GM04503 (cell line): Measurements from ENCODE around the gene CAMSAP1.
"Not testable (repeated sequence)": the region's sequence is repeated elsewhere in the genome, so short reads cannot be mapped to it uniquely, and the experiment has no call there.

Source experiments
- DNase-seq: peaks from one replicate; pipeline ENCODE4 v3.0.0-alpha.2; 2012; ENCODE audit warnings: low read depth

The CAMSAP1 gene, protein sequence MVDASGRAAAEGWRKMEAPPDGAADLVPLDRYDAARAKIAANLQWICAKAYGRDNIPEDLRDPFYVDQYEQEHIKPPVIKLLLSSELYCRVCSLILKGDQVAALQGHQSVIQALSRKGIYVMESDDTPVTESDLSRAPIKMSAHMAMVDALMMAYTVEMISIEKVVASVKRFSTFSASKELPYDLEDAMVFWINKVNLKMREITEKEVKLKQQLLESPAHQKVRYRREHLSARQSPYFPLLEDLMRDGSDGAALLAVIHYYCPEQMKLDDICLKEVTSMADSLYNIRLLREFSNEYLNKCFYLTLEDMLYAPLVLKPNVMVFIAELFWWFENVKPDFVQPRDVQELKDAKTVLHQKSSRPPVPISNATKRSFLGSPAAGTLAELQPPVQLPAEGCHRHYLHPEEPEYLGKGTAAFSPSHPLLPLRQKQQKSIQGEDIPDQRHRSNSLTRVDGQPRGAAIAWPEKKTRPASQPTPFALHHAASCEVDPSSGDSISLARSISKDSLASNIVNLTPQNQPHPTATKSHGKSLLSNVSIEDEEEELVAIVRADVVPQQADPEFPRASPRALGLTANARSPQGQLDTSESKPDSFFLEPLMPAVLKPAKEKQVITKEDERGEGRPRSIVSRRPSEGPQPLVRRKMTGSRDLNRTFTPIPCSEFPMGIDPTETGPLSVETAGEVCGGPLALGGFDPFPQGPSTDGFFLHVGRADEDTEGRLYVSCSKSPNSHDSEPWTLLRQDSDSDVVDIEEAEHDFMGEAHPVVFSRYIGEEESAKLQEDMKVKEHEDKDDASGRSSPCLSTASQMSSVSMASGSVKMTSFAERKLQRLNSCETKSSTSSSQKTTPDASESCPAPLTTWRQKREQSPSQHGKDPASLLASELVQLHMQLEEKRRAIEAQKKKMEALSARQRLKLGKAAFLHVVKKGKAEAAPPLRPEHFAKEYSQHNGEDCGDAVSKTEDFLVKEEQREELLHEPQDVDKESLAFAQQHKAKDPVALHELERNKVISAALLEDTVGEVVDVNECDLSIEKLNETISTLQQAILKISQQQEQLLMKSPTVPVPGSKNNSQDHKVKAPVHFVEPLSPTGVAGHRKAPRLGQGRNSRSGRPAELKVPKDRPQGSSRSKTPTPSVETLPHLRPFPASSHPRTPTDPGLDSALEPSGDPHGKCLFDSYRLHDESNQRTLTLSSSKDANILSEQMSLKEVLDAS (N-terminal part only)

DNA sequence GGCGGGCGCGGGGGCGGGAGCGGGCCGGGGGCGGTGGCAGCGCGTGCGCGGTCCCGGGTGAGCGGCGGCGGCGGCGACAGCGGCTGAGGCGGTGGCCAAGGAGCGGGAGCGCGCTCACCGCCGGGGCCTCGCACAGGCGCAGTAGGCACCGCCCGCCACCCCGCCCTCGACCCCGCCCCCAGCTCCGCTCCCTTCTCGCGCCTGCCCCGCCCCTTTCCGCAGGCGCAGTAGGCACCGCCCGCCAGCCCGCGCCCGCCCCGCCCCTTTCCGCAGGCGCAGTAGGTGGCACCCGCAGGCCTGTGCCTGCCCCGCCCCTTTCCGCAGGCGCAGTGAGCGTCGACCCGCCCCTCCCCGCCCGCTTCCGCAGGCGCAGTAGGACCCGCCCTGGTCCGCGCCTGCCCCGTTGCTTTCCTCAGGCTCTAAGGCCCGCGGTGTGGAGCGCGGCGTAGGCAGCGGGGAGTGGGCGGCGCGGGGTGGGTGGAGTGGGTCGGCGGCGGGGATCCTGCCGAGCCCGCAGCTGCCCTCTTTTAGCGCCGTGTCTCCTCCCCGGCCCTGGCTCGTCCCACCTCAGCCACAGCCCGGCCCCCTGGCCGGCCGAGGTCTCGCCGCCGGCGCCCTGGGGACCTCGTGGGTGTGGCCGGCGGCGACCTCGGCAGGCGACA is at the start of gene CAMSAP1:
Gene CAMSAP1 (minus strand): TSS at position 116 of the 662 bp plus-strand sequence. CDS start 387 bp downstream, outside the sequence.
- DNase-seq = peak; percentile 31

DNA sequence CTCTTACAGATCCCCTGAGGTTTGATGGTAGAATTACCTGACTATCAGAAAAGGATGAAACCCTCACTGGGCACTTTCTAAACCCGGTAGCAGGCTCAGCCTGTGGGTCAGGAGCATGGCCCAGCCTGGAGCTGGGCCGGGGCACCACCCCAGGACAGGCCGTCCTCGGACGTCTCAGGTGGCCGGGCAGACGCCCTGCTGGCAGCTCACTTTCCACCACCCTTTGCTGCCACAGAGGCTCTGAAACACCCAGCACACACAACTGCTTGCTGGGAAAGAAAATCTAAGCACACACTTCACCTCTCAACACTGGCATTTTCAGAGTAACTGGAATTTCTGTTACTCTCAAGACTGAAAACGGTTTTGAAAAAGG is 49.4 kb upstream of the CAMSAP1 start:
- DNase-seq = no peak

DNA sequence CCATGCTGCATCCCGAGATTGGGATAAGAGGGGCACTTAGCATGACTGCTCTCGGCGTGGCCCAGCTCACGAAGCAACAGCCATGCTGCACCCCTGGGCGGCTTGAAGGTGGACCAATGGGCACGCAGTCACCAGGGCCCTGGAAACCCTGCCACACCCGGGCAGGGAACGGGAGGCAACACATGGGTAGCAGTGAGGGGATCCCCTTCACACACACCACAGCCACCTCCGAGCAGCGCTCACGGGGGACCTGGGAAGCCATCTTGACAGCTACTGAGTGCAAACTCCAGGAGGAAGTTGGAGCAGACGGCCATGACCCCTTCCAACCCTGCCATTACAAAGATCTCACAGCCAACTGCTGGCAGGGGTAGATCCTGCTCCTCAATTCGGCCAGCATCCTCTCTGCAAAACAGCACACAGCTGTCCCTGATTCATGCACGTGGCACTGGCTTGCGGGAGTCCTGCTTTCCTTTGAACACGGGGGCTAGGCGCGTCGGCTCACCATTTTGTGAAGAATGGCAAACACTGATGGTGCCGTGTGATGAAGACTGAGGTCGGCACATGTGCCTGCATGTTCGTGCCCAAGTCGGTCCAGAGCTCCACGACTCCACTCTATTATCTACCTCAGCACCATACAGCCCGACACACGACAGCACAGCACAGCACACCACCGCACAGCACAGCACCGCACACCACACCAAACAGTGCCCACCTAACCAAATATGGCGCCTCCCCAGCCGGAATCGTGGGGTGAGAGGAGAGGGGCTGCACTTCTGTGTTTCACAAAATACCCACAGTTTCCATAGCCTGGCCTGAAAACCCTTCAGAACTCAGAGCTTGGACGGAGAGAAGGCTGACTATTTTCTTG is 48.8 kb upstream of the CAMSAP1 start:
- DNase-seq = no peak

DNA sequence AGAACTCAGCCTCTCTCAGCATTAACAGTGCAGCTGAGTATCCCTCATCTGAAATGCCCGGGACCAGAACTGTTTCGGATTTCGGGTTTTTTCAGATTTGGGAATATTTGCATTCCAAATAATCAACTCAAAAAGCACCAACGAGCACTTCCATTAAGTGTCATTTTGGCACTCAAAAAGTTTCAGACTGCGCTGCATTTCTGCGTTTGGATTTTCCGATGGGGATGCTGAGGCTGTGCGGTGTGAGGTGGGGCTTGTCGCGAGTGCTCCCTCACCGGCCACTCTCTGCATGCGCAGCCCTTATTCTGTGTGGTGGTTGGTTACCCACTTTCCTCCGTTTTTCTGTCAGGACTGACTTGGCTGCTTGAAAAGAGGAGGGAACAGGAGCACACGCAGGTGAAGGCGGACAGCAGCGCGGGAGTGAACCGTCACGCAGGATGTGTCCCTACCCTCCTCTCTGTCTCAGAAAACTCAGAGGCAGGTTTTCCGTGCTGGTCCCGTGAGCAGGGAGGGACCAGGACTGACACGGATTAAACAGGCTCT is 45.4 kb upstream of the CAMSAP1 start:
- no peak for DNase-seq

DNA sequence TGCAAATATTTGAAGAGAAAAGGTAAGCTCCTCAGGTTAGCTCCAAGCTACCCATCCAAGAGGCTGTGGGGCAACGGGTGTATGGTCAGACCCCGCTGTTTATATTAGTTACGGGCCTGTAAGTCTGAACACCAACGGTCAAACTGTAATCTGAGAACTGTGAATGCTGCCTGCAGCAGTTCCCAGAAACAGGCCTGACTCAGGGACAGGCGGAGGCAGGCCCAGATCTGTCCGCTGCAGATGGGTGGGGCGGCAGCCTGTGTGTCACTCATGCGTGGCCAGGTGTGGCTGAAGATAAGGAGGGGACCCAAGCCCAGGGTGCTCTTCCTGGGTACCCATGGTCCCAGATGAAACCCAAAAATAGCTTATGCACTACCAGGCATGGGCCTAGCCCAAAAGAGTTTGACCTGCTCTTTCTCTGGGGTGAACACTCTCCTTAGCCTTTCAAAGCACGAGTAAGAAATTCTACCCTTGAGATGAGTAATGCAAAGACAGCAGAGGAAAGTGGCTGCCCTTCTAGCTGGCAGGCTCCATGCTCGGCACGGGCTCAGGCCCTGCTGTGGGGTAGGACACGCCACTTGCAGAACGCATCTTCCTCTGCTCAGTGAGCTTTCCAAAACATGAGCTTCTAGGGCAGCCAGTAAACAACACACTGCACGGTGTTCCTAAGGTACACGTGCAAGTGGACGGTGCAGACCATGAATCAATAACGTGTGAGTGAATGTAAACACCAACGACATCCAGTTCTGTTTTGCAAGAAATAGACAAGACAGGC is 44.7 kb upstream of the CAMSAP1 start:
- no peak for DNase-seq

DNA sequence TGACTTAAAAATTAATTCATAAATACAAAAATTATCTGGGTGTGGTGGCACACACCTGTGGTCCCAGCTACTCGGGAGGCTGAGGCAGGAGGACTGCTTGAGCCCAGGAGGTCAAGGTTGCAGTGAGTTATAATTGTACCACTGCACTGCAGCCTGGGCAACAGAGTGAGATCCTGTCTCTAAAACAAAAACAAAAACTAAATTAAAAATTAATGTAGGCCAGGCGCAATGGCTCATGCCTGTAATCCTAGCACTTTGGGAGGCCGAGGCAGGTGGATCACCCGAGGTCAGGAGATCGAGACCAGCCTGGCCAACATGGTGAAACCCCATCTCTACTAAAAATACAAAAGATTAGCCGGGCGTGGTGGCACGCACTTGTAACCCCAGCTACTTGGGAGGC is 44.0 kb upstream of the CAMSAP1 start:
- not testable (repeated sequence) for DNase-seq

DNA sequence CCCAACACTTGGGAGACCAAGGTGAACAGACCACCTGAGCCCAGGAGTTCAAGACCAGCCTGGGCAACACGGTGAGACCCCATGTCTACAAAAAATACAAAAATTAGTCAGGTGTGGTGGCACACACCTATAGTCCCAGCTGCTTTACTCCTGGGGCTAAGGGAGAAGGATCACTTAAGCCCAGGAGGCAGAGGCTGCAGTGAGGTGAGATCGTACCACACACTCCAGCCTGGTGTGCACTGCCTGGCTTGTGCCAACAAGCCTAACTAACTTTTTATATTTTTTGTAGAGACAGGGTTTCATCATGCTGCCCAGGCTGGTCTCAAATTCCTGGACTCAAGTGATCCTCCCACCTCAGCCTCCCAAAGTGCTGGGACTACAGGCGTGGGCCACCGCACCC is 43.5 kb upstream of the CAMSAP1 start:
- not testable (repeated sequence) for DNase-seq

DNA sequence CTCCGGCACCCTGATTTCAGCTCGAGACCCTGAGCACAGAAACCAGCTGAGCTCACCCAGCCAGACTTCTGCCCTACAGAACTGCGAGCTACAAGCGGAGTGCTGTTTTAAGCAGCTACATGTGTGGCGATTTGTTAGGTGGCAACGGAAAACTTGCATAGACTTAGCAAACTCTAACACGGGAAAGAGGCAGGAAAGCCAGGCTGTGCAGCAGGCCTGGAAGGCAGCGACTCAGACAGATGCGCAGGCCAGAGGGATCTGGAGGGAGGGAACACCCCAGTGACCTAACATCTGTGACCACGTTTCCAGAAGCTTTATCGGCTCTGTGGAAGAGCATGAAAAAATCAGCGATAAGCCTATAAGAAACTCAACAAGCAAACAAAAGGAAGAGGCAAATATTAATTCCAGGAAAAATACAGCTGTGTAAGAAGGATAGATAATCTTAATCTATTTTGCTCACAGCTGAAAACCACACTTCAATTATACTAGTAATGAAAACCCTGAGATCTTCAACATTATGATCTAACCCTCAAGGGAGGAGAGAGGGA is 42.9 kb upstream of the CAMSAP1 start:
- no peak for DNase-seq

DNA sequence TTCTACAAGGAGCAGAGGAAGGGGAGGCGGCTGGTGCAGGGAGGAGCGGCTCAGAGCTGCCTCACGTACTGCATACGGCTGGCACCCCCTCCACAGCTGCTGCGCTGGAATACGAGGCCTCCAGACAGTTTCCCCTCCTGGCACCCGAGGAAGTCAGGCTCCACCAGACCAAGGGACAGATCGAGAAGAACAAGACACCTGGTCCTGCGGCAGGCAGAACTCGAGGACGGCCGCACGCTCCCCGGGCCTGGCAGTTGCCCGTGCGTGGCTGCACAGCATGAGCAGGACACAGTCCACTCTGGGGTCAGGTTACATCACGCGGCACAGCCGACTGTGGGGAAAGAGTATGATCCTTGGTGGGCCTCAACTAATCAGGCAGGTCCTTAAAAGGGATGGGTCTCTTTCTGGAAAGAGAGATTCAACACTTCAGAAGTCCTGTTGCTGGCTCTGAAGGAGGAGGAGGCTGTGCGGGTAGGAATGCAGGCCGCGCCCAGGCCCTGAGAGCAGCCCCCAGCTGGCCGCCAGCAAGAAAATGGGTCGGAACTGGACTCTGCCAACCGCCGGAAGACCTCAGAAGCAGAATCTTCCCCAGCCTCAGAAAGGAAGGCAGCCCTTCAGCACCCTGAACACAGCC is 42.3 kb upstream of the CAMSAP1 start:
- DNase-seq = no peak

DNA sequence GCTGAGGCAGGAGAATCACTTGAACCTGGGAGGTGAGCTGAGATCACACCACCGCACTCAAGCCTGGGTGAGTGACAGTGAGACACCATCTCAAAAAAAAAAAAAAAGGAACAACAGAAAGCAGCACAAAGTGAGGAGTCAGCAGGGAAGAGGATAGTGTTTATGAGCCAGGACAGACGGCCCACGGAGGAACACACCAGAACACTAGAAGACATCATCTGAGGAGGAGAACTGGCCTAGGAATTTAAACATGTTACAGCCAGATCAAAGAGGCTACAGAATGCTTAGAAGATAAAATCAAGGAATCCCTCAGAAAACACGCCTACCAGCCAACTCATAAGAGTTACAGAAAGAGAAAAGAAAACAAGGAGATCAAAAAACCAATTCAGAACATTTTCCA is 41.6 kb upstream of the CAMSAP1 start:
- DNase-seq = no peak

DNA sequence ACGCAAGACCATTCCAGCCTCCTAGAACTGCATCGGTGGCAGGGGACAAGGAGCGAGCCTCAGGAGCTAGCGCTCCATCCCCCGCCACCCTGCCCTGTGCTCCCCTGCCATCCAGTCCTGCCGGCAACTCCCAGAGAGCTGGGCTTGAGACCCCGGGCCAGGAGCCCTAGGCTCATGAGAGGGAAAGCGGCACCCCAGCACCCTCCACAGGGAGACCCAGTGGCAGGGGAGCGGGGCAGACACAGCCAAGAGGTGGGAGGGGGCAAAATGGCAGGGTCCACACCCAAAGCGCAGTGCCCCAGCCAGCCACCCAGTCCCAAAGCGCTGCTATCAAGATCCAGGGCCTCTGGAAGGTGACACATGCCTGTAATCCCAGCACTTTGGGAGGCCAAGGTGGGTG is 41.1 kb upstream of the CAMSAP1 start:
- no peak for DNase-seq

DNA sequence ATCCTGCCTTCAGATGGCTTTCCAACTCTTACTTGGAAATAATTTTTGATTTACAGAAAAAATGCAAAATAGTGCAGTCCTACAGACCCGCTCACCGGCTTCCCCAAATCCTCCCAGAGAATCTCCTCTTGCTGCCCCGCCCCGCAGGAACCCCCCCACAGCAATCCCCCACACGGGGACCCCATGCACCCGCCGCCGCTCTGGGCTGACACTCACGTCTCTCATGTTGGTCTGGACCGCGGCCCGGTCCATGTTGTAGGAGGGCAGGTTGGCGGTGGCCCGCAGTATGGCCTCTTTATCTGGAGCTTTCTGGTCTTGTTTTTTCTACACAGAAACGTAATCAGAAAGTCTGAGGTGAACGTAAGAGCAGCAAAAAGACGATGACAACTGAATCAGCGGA is 40.2 kb upstream of the CAMSAP1 start:
- no peak for DNase-seq

DNA sequence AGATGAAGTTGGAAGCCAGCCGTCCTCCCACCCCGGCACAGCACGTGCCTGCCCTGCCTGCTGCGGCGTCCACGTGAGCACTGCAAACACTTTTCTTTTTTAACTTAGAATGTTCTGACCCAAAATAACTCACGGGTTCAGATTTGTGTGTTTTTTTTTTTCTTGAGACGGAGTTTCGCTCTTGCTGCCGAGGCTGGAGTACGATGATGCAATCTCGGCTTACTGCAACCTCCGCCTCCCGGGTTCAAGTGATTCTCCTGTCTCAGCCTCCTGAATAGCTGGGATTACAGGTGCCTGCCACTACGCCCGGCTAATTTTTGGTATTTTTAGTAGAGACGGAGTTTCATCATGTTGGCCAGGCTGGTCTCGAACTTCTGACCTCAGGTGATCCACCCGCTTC is 39.8 kb upstream of the CAMSAP1 start:
- not testable (repeated sequence) for DNase-seq

DNA sequence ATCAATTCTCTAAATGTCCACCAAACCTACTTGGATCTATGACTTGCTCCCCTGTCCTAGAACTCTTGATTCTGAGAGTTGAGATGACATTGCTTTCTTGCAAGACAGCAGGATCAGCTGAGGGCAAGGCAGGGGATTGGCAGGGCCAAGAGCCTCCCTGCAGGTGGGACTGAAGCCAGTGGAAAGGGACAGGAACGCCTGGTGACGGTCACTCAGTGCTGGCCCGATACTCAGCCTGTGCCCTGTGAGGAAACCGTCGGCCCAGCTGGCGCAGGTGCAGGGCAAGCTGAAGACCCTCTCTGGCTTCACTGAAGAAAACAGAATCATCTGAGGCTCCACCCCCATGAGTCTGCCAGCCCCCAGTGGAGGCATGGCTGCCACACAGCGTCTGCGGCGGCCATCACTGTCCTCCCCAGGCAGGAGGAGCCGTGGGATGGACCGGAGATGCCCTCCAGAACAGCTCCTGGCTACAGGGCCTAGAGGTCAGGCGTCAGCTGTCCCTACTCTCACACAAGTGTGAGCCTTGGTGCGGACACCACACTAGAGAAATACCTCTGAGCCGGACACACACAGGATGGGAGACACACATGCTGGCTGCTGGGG is 39.1 kb upstream of the CAMSAP1 start:
- DNase-seq = no peak

DNA sequence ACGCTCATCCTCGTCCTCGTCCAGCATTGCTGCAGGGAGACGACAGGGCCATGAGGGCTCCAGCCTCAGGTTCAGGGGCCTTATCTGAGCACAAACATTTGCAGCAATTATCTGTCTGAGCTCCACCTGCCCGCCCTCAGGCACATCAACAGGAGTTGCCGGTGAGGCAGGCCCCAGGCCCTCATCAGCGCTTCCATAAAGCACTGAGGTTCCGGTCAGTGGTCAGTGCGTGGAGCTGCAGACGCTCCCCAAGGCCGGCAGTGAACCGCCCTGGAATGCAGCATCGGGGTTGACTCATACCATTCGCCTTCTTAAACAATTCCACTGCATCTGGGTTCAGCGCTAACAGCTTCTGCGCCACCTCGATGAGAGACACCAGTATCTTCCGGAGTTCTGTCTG is 38.6 kb upstream of the CAMSAP1 start:
- no peak for DNase-seq

DNA sequence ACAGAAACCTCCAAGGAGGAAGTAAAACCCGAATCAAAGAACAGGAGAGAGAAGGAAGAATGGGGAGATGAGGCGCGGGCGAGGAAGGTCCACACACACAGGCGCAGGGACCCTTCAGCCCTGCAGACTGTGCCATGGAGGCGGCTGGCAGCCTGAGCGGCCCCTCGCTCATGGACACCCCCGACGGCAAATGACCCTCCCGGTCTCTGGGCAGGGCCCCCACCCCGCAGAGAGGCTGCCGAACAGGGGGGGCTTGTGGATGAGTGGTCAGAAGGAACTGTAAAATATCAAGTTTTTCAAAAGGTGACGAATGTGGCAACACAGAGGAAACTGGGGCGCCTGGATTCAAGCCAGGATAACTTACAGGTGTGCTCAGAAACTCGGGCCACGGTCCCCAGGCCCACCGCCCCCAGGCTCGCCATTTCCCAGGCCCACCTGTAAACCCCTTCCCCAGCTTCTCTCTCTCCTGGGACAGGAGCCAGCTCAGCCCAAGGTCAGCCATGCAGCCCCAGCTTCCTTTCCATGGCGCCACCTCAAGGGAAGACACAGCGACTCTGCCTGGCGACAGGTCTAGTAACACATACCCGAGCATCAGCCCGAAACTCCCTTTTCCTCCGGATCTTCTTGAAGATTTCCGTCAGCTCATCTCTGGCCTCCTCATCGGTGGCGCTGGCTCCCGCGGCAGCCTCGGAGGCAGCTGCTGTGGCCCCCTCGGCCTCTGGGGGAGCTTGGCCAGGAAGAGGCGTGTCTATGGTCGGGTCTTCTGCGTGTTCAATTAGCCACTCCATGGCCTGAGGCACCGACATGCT is 37.3 kb upstream of the CAMSAP1 start:
- no peak for DNase-seq

DNA sequence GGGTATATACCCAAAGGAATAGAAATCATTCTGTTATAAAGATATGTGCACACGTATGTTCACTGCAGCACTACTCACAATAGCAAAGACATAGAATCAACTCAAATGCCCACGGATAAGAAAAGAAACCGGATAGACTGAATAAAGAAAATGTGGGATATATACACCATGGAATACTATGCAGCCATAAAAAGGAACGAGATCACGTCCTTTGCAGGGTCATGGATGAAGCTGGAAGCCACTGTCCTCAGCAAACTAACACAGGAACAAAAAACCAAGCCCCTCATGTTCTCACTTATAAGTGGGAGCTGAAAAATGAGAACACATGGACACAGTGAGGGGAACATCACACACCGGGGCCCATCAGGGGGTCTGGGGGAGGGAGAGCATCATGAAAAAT is 36.3 kb upstream of the CAMSAP1 start:
- DNase-seq = not testable (repeated sequence)
